ENCODE measurements around the gene ZNRF1.

GRCh38 chr16:75007443-75007842 lies 8.6 kb downstream of the ZNRF1 start:
- TF ChIP-seq CTCF (IDR thresholded peaks at IDR 0.05) = no peak
- TF ChIP-seq POLR2AphosphoS5 (IDR thresholded peaks at IDR 0.05) = no peak
- TF ChIP-seq POLR2A (IDR thresholded peaks at IDR 0.05) = no peak

All from breast epithelium (tissue), 3 donors.